ENCODE results near the gene EXO5.
"Not testable (repeated sequence)": the region's sequence is repeated elsewhere in the genome, so short reads cannot be mapped to it uniquely, and the experiment has no call there.

Gene EXO5

GRCh38 chr1:40556121-40556520, 47.6 kb downstream of the EXO5 start:
- no peak overlapping the region for H3K4me2 ChIP-seq (ENCODE audit: low read length)
- no peak for TF ChIP-seq CTCF (IDR thresholded peaks at IDR 0.05)
- H3K9ac ChIP-seq, result no peak overlapping the region
- H2AFZ ChIP-seq, result no peak overlapping the region
- no peaks in the 10 kb centered on the region for H3K4me1 ChIP-seq
- no peak overlapping the region for H3K4me3 ChIP-seq (ENCODE audit: low read depth, low read length)
- H3K36me3 ChIP-seq (ENCODE audit: control insufficient read depth, insufficient read depth, low read length), result no peaks in the 10 kb centered on the region
- no peaks in the 10 kb centered on the region for H3K79me2 ChIP-seq
- no peak overlapping the region for H3K27ac ChIP-seq
- H3K9me3 ChIP-seq (ENCODE audit: control insufficient read depth, low read length), result no peaks in the 10 kb centered on the region
- no peaks in the 10 kb centered on the region for H3K27me3 ChIP-seq (ENCODE audit: control insufficient read depth, insufficient read depth, low read length)

- H3K27ac ChIP-seq; H3K4me1 ChIP-seq; H3K4me2 ChIP-seq (ENCODE audit: low read length); H2AFZ ChIP-seq; H3K4me3 ChIP-seq (ENCODE audit: low read depth, low read length); H3K36me3 ChIP-seq (ENCODE audit: control insufficient read depth, insufficient read depth, low read length); H3K79me2 ChIP-seq; H3K27me3 ChIP-seq (ENCODE audit: control insufficient read depth, insufficient read depth, low read length); H3K9me3 ChIP-seq (ENCODE audit: control insufficient read depth, low read length); H3K9ac ChIP-seq: not testable (repeated sequence)
Measured at GRCh38 chr1:40558241-40558640, 49.7 kb downstream of the EXO5 start.

- Histone ChIP-seq H3K4me1 (no peaks in the 10 kb centered on the region), H3K4me3 (ENCODE audit: low read depth, low read length) (no peak overlapping the region), H2AFZ (no peak overlapping the region), H3K27me3 (ENCODE audit: control insufficient read depth, insufficient read depth, low read length) (no peaks in the 10 kb centered on the region), H3K27ac (no peak overlapping the region), H3K4me2 (ENCODE audit: low read length) (no peak overlapping the region), H3K9me3 (ENCODE audit: control insufficient read depth, low read length) (no peaks in the 10 kb centered on the region), H3K79me2 (no peaks in the 10 kb centered on the region), H3K36me3 (ENCODE audit: control insufficient read depth, insufficient read depth, low read length) (no peaks in the 10 kb centered on the region), H3K9ac (no peak overlapping the region)
- no peak for TF ChIP-seq CTCF (IDR thresholded peaks at IDR 0.05)
Measured at GRCh38 chr1:40562185-40562584, 53.6 kb downstream of the EXO5 start.

GRCh38 chr1:40563266-40563665, 54.7 kb downstream of the EXO5 start:
- TF ChIP-seq CTCF (IDR thresholded peaks at IDR 0.05), result no peak
- no peak overlapping the region for H3K4me2 ChIP-seq (ENCODE audit: low read length)
- H2AFZ ChIP-seq, result no peak overlapping the region

GRCh38 chr1:40564506-40564905, 55.9 kb downstream of the EXO5 start:
- Histone ChIP-seq H3K9me3 (ENCODE audit: control insufficient read depth, low read length) (no peaks in the 10 kb centered on the region), H3K4me2 (ENCODE audit: low read length) (no peak overlapping the region), H2AFZ (no peak overlapping the region), H3K4me3 (ENCODE audit: low read depth, low read length) (no peak overlapping the region), H3K79me2 (no peaks in the 10 kb centered on the region), H3K9ac (no peak overlapping the region), H3K27me3 (ENCODE audit: control insufficient read depth, insufficient read depth, low read length) (no peaks in the 10 kb centered on the region), H3K27ac (no peak overlapping the region), H3K36me3 (ENCODE audit: control insufficient read depth, insufficient read depth, low read length) (no peaks in the 10 kb centered on the region), H3K4me1 (no peaks in the 10 kb centered on the region)
- TF ChIP-seq CTCF (IDR thresholded peaks at IDR 0.05), result no peak

More at GRCh38 chr1:40563266-40563665, 54.7 kb downstream of the EXO5 start:
- Histone ChIP-seq H3K36me3 (ENCODE audit: control insufficient read depth, insufficient read depth, low read length) (no peaks in the 10 kb centered on the region), H3K79me2 (no peaks in the 10 kb centered on the region), H3K4me1 (no peaks in the 10 kb centered on the region), H3K4me3 (ENCODE audit: low read depth, low read length) (no peak overlapping the region), H3K9ac (no peak overlapping the region), H3K27ac (no peak overlapping the region), H3K9me3 (ENCODE audit: control insufficient read depth, low read length) (no peaks in the 10 kb centered on the region), H3K27me3 (ENCODE audit: control insufficient read depth, insufficient read depth, low read length) (no peaks in the 10 kb centered on the region)

Measured in parathyroid adenoma (tissue), 2 donors.